Fibroblast of lung (primary cell): ENCODE measurements around the gene DISP3. TPM values are rescaled to one million over a fixed set of nuclear protein-coding genes. Genes with fewer than 3 reads are reported as not detected.

ENCODE experiments used
- DNase-seq, 2 donors: peaks; one replicate each; pipeline versions ENCODE4 v3.0.0 to v3.0.0-alpha.2; 2010; ENCODE audit warnings: low read depth in 2 of 2
- H2AFZ ChIP-seq: 2 replicates; pipeline ENCODE4 v1.5.1; 2012; ENCODE audit warnings: low read length, control low read depth, inconsistent platforms
- H3K27ac ChIP-seq: 2 replicates; pipeline ENCODE4 v1.5.1; 2011; ENCODE audit warnings: low read length, control low read depth; ENCODE audit not compliant: insufficient read depth
- H3K27me3 ChIP-seq: 2 replicates; pipeline ENCODE4 v1.5.1; 2011; ENCODE audit warnings: mild to moderate bottlenecking, low read length; ENCODE audit not compliant: control insufficient read depth, insufficient read depth
- H3K36me3 ChIP-seq: 2 replicates; pipeline ENCODE4 v1.5.1; 2011; ENCODE audit warnings: low read length; ENCODE audit not compliant: control insufficient read depth, insufficient read depth
- H3K4me1 ChIP-seq: 2 replicates; pipeline ENCODE4 v1.5.1; 2011; ENCODE audit warnings: low read length; ENCODE audit not compliant: control insufficient read depth, insufficient read depth; ENCODE audit errors: extremely low read depth
- H3K4me2 ChIP-seq: 2 replicates; pipeline ENCODE4 v1.5.1; 2011; ENCODE audit warnings: low read length, control low read depth; ENCODE audit not compliant: insufficient read depth; ENCODE audit errors: extremely low read depth
- H3K4me3 ChIP-seq, 4 experiments: fragments of 200-600 bp in 1 of 4; sonication (generic) in 1 of 4; replicated peaks in 1 of 4; 2 replicates each; pipeline ENCODE4 v1.5.1; 2011 to 2016; ENCODE audit warnings: low read length in 4 of 4, low read depth in 3 of 4, mild to moderate bottlenecking in 3 of 4, control low read depth in 2 of 4, inconsistent platforms in 1 of 4, mixed read lengths in 1 of 4; ENCODE audit not compliant: insufficient read depth in 1 of 4; ENCODE audit errors: control extremely low read depth in 1 of 4
- H3K79me2 ChIP-seq: 2 replicates; pipeline ENCODE4 v1.5.1; 2012; ENCODE audit warnings: mild to moderate bottlenecking, low read length, inconsistent platforms; ENCODE audit not compliant: control insufficient read depth, insufficient read depth
- H3K9ac ChIP-seq: 2 replicates; pipeline ENCODE4 v1.5.1; 2011; ENCODE audit warnings: mild to moderate bottlenecking, low read length, control low read depth; ENCODE audit not compliant: insufficient read depth
- H3K9me3 ChIP-seq: 2 replicates; pipeline ENCODE4 v1.5.1; 2012; ENCODE audit warnings: low read depth, low read length; ENCODE audit not compliant: control insufficient read depth, insufficient read depth
- H4K20me1 ChIP-seq: 2 replicates; pipeline ENCODE4 v1.5.1; 2011; ENCODE audit warnings: low read length; ENCODE audit not compliant: control insufficient read depth, insufficient read depth; ENCODE audit errors: extremely low read depth
- EZH2 ChIP-seq: IDR thresholded peaks from 2 replicates; pipeline ENCODE4 v1.5.1; 2012; ENCODE audit warnings: low read length, control low read depth, mild to moderate bottlenecking; ENCODE audit errors: missing control alignments
- polyA plus RNA-seq, 2 donors: library from polyadenylated mRNA; depleted of rRNA in 1 of 2; stranded (reverse) in 1 of 2; unstranded in 1 of 2; fragments of >200 nt; gene quantifications; 2 replicates each; pipeline ENCODE4 v1.2.1, GENCODE V29; 2011 to 2012; ENCODE audit warnings: missing spikeins in 1 of 2
- total RNA-seq: library from RNA; depleted of rRNA; stranded (reverse); fragments of >200 nt; gene quantifications from 2 replicates; pipeline ENCODE4 v1.2.1, GENCODE V29; 2014
- TF ChIP-seq, protein P1 (sequence below), 2 donors: IDR thresholded peaks in 1 of 2; conservative IDR thresholded peaks in 1 of 2; 1 replicate in 1 of 2; 2 replicates in 1 of 2; pipeline ENCODE4 v1.5.1; 2011 to 2012; ENCODE audit warnings: low read length in 2 of 2, control low read depth in 1 of 2, inconsistent platforms in 1 of 2, low read depth in 1 of 2, mild to moderate bottlenecking in 1 of 2

The DISP3 gene
- total and polyA plus RNA-seq, 2 donors (not counting 1 experiment from before 2014, with no cell fraction given): 0.02 TPM; not detected in 1

DNA sequence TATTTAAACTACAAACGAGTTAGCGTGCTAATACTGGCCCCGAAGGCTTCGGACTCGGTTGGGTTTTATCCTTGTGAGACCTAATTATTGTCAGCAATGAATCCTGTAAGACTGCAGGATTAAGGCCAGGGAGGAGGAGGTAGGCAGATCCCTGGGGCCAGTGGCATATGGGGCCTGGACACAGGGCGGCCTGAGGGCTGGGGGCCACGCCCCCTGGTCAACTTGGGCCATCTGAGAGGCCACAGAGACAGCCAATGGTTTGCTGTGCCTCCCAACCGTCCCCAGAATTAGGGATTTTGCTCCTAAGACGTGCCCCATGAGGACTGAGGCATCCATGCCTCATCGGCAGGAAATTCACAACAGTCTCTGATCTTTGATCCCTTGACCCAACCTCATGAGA, 31.1 kb upstream of the DISP3 start:
- Histone ChIP-seq H3K4me1 (no peaks in the 10 kb centered on the region), H3K79me2 (no peaks in the 10 kb centered on the region), H3K36me3 (no peaks in the 10 kb centered on the region), H3K27me3 (peaks cover 2% of the 10 kb centered on the region), H2AFZ (no peak overlapping the region), H3K9me3 (no peaks in the 10 kb centered on the region), H3K27ac (no peak overlapping the region), H3K4me3 (no peak overlapping the region), H4K20me1 (peaks cover 1% of the 10 kb centered on the region), H3K9ac (no peak overlapping the region), H3K4me2 (no peak overlapping the region)
- no peak for TF ChIP-seq EZH2
- TF ChIP-seq, protein P1, sequence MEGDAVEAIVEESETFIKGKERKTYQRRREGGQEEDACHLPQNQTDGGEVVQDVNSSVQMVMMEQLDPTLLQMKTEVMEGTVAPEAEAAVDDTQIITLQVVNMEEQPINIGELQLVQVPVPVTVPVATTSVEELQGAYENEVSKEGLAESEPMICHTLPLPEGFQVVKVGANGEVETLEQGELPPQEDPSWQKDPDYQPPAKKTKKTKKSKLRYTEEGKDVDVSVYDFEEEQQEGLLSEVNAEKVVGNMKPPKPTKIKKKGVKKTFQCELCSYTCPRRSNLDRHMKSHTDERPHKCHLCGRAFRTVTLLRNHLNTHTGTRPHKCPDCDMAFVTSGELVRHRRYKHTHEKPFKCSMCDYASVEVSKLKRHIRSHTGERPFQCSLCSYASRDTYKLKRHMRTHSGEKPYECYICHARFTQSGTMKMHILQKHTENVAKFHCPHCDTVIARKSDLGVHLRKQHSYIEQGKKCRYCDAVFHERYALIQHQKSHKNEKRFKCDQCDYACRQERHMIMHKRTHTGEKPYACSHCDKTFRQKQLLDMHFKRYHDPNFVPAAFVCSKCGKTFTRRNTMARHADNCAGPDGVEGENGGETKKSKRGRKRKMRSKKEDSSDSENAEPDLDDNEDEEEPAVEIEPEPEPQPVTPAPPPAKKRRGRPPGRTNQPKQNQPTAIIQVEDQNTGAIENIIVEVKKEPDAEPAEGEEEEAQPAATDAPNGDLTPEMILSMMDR (conservative IDR thresholded peaks at IDR 0.05 in 1 of 2, IDR thresholded peaks at IDR 0.05 in 1 of 2; ENCODE audit: low read depth in 1 of 2, low read length in 2 of 2): no peak
- no peak for DNase-seq

DNA sequence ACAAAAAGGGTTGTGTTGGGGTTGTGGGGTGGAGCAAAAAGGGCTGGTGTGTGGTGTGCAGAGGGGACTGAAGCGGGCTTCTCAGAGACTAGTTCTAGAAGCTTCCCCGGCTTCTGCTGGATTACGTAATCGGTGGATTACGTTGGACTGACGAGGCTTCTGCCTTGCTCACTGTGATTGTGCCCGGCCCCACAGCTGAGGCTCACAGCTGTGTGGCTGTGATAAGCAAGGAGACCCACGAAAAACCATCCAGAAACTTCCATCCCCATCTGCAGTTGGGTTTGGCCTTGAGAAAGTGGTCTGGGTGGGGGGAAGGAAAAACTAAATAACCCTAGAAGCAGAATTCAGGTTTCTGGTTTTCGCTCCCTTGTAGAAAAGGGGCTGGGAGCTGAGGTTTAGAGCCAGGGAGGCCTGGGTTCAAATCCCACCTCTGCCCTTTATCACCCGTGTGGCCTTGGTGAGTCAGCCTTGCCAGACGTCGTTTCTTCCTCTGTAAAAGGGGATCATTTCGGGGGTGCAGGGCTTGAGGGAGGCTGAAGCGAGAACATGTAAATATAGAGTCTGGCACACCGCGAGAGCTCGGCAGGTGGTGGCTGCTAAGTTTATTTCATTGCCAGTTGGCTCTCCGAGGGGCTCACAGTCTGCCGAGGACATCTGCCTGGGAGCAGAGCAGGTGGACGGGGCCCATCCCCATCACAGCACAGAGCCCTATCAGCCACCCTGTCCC, 30.4 kb upstream of the DISP3 start:
- H3K9ac ChIP-seq: no peak overlapping the region
- no peaks in the 10 kb centered on the region for H3K79me2 ChIP-seq
- no peaks in the 10 kb centered on the region for H3K27me3 ChIP-seq
- H3K27ac ChIP-seq: no peak overlapping the region
- no peaks in the 10 kb centered on the region for H3K4me1 ChIP-seq
- H2AFZ ChIP-seq: no peak overlapping the region
- TF ChIP-seq EZH2: no peak
- TF ChIP-seq, protein P1 (conservative IDR thresholded peaks at IDR 0.05 in 1 of 2, IDR thresholded peaks at IDR 0.05 in 1 of 2; ENCODE audit: low read depth in 1 of 2, low read length in 2 of 2): no peak
- no peak for DNase-seq
- no peak overlapping the region for H3K4me3 ChIP-seq
- H3K9me3 ChIP-seq: no peaks in the 10 kb centered on the region
- peaks cover 1% of the 10 kb centered on the region for H4K20me1 ChIP-seq
- H3K36me3 ChIP-seq: no peaks in the 10 kb centered on the region
- no peak overlapping the region for H3K4me2 ChIP-seq

- no peak overlapping the region for H2AFZ ChIP-seq
- no peak overlapping the region for H3K27ac ChIP-seq
- no peaks in the 10 kb centered on the region for H3K79me2 ChIP-seq
- H4K20me1 ChIP-seq: peaks cover 1% of the 10 kb centered on the region
- no peak overlapping the region for H3K9ac ChIP-seq
- no peak for TF ChIP-seq EZH2
- TF ChIP-seq, protein P1 (conservative IDR thresholded peaks at IDR 0.05 in 1 of 2, IDR thresholded peaks at IDR 0.05 in 1 of 2; ENCODE audit: low read depth in 1 of 2, low read length in 2 of 2): no peak
- no peak overlapping the region for H3K4me2 ChIP-seq
- no peaks in the 10 kb centered on the region for H3K36me3 ChIP-seq
- no peaks in the 10 kb centered on the region for H3K4me1 ChIP-seq
- H3K27me3 ChIP-seq: no peaks in the 10 kb centered on the region
- no peaks in the 10 kb centered on the region for H3K9me3 ChIP-seq
- H3K4me3 ChIP-seq: no peak overlapping the region
- DNase-seq: no peak
Observed at GRCh38 chr1:11449100-11449403, 29.9 kb upstream of the DISP3 start.
